ENCODE data around the gene SETDB1. TPM values are rescaled to one million over a fixed set of nuclear protein-coding genes. Genes with fewer than 3 reads are reported as not detected.

Gene SETDB1
- total RNA-seq, 1 experiment from 2014 or later, result 66.5 TPM

DNA sequence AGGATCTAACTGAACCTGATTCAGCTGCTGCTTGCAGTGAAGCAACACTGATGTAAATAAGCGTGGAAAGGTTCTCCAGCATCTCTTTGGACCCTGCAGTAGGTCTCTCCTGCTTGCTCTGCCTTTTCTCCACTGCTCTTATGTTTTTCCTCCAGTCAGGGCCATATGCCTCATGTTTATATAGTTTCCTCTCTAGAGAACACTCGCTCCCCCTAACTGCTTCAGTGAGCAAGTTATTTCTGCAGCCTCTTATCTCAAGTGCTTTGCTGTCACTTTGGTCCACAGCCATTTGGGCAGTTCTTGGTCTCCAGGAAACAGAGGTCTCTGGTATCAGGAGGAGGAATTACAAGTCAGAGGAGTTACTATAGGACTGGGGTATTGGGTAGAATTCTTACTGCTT, 87.4 kb downstream of the SETDB1 start:
- BruUV-seq (replicated peaks), result no TSS peak
- TF ChIP-seq EZH2 (IDR thresholded peaks at IDR 0.05; ENCODE audit: borderline replicate concordance, low read depth, low read length, poor library complexity, severe bottlenecking), result no peak
- TF ChIP-seq, protein P1, sequence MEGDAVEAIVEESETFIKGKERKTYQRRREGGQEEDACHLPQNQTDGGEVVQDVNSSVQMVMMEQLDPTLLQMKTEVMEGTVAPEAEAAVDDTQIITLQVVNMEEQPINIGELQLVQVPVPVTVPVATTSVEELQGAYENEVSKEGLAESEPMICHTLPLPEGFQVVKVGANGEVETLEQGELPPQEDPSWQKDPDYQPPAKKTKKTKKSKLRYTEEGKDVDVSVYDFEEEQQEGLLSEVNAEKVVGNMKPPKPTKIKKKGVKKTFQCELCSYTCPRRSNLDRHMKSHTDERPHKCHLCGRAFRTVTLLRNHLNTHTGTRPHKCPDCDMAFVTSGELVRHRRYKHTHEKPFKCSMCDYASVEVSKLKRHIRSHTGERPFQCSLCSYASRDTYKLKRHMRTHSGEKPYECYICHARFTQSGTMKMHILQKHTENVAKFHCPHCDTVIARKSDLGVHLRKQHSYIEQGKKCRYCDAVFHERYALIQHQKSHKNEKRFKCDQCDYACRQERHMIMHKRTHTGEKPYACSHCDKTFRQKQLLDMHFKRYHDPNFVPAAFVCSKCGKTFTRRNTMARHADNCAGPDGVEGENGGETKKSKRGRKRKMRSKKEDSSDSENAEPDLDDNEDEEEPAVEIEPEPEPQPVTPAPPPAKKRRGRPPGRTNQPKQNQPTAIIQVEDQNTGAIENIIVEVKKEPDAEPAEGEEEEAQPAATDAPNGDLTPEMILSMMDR (conservative IDR thresholded peaks at IDR 0.05; ENCODE audit: low read depth, low read length), result no peak
- peaks cover 3% of the 10 kb centered on the region for H3K36me3 ChIP-seq (ENCODE audit: insufficient read depth, low read length, poor library complexity, severe bottlenecking)
- peaks cover 11% of the 10 kb centered on the region for H3K4me1 ChIP-seq (ENCODE audit: insufficient read depth, low read length, poor library complexity, severe bottlenecking)
- no peak overlapping the region for H3K27ac ChIP-seq (ENCODE audit: low read depth, low read length, poor library complexity, severe bottlenecking)
- DNase-seq (ENCODE audit: low spot score), result no peak
- no peaks in the 10 kb centered on the region for H3K27me3 ChIP-seq (replicated peaks; ENCODE audit: insufficient read depth, low read depth, low read length, poor library complexity)
- CTCF ChIA-PET, result no interaction called here
- H3K9me3 ChIP-seq (ENCODE audit: low read depth, low read length, poor library complexity, severe bottlenecking), result no peaks in the 10 kb centered on the region
- no peak overlapping the region for H3K4me3 ChIP-seq (ENCODE audit: low read depth, low read length, poor library complexity, severe bottlenecking)
- intact Hi-C loops (cut with micrococcal nuclease; ENCODE audit: unreplicated experiment), result no loop called here
- POLR2A ChIA-PET (ENCODE audit: low non-redundant PET), result no interaction called here

Other genes with a start within 250 kb of the SETDB1 start
- 22.6 and 26.7 TPM in 2 replicates for gene GOLPH3L, start 229.2 kb upstream of the SETDB1 start, total RNA-seq (2021)
- not detected in 2 replicates for gene HORMAD1, start 205.5 kb upstream of the SETDB1 start, total RNA-seq (2021)
- gene CTSS, start 160.6 kb upstream of the SETDB1 start, total RNA-seq (2021), result 3.5 and 5.4 TPM in 2 replicates
- gene CTSK, start 118.1 kb upstream of the SETDB1 start, total RNA-seq (2021), result 12.3 and 14.3 TPM in 2 replicates
- gene ARNT, start 49.8 kb upstream of the SETDB1 start, total RNA-seq (2021), result 31.2 and 38.2 TPM in 2 replicates
- not detected in 2 replicates for gene CTXND2, start 39.2 kb upstream of the SETDB1 start, total RNA-seq (2021)
- 222 and 239 TPM in 2 replicates for gene CERS2, start 48.5 kb downstream of the SETDB1 start, total RNA-seq (2021)
- not detected in 2 replicates for gene ANXA9, start 55.9 kb downstream of the SETDB1 start, total RNA-seq (2021)
- 11.6 and 16.9 TPM in 2 replicates for gene MINDY1, start 80.5 kb downstream of the SETDB1 start, total RNA-seq (2021)
- 19.3 and 21.4 TPM in 2 replicates for gene PRUNE1, start 82.1 kb downstream of the SETDB1 start, total RNA-seq (2021)
- 1.5 and 3.5 TPM in 2 replicates for gene BNIPL, start 110.2 kb downstream of the SETDB1 start, total RNA-seq (2021)
- gene C1orf56, start 121.4 kb downstream of the SETDB1 start, total RNA-seq (2021), result 2.9 and 3.9 TPM in 2 replicates
- 57.5 and 63.8 TPM in 2 replicates for gene CDC42SE1, start 133.3 kb downstream of the SETDB1 start, total RNA-seq (2021)
- 91.9 and 108 TPM in 2 replicates for gene MLLT11, start 134.0 kb downstream of the SETDB1 start, total RNA-seq (2021)
- 11.1 and 12.5 TPM in 2 replicates for gene GABPB2, start 144.4 kb downstream of the SETDB1 start, total RNA-seq (2021)
- 4.7 and 8.9 TPM in 2 replicates for gene SEMA6C, start 220.3 kb downstream of the SETDB1 start, total RNA-seq (2021)
- not detected in 2 replicates for gene TNFAIP8L2, start 230.3 kb downstream of the SETDB1 start, total RNA-seq (2021)
- 7.7 and 8.1 TPM in 2 replicates for gene LYSMD1, start 239.5 kb downstream of the SETDB1 start, total RNA-seq (2021)
- 57.5 and 59.6 TPM in 2 replicates for gene SCNM1, start 239.8 kb downstream of the SETDB1 start, total RNA-seq (2021)
- gene TMOD4, start 249.6 kb downstream of the SETDB1 start, total RNA-seq (2021), result 1.4 and 2.8 TPM in 2 replicates

Measured in A673 (cell line).